K562 (cell line): ENCODE measurements around the gene CLEC2D.

Experiments used
- BCL6 ChIP-seq: fragments of 250-450 bp; sonication (Bioruptor Pico); IDR thresholded peaks from 2 replicates; pipeline ENCODE4 v1.4.0; 2020
- CBFA2T2 ChIP-seq: fragments of 450-650 bp; conservative IDR thresholded peaks from 2 replicates; pipeline ENCODE4 v1.6.1; 2017; ENCODE audit warnings: mild to moderate bottlenecking
- GATA2 ChIP-seq: sonication (generic); formaldehyde crosslinking; IDR thresholded peaks from 2 replicates; pipeline ENCODE4 v1.4.0; 2020; ENCODE audit warnings: mild to moderate bottlenecking, missing genetic modification reagents
- MAX ChIP-seq: sonication (generic); formaldehyde crosslinking; IDR thresholded peaks from 2 replicates; pipeline ENCODE4 v1.9.0; 2022; ENCODE audit warnings: mild to moderate bottlenecking, missing genetic modification reagents
- MXI1 ChIP-seq: IDR thresholded peaks from 2 replicates; pipeline ENCODE4 v1.6.1; 2011; ENCODE audit warnings: low read depth, mild to moderate bottlenecking, improper control_type of control experiment, low read length
- POLR2AphosphoS5 ChIP-seq: IDR thresholded peaks from 2 replicates; pipeline ENCODE4 v1.6.1; 2011; ENCODE audit warnings: mild to moderate bottlenecking, low read depth, low read length, moderate library complexity; ENCODE audit not compliant: control insufficient read depth, insufficient read depth
- TARDBP ChIP-seq: fragments of 450-650 bp; IDR thresholded peaks from 2 replicates; pipeline ENCODE4 v1.6.1; 2016
- ZBTB17 ChIP-seq: fragments of 450-650 bp; formaldehyde crosslinking; IDR thresholded peaks from 2 replicates; pipeline ENCODE4 v1.4.0; 2020; ENCODE audit warnings: mild to moderate bottlenecking
- ZZZ3 ChIP-seq: fragments of 450-650 bp; IDR thresholded peaks from 2 replicates; pipeline ENCODE4 v1.6.1; 2016; ENCODE audit warnings: antibody characterized with exemption, mild to moderate bottlenecking, moderate library complexity

- TF ChIP-seq BCL6 (CRISPR knock-in tag) (no peak), POLR2AphosphoS5 (no peak), MXI1 (no peak), TARDBP (no peak), ZBTB17 (CRISPR knock-in tag) (no peak), ZZZ3 (no peak), GATA2 (no peak), MAX (CRISPR knock-in tag) (no peak), CBFA2T2 (no peak)
Observed at GRCh38 chr12:9694241-9694640, 24.7 kb downstream of the CLEC2D start.
